ENCODE results near the gene DPH1.
"Not testable (repeated sequence)": the region's sequence is repeated elsewhere in the genome, so short reads cannot be mapped to it uniquely, and the experiment has no call there.

DNA sequence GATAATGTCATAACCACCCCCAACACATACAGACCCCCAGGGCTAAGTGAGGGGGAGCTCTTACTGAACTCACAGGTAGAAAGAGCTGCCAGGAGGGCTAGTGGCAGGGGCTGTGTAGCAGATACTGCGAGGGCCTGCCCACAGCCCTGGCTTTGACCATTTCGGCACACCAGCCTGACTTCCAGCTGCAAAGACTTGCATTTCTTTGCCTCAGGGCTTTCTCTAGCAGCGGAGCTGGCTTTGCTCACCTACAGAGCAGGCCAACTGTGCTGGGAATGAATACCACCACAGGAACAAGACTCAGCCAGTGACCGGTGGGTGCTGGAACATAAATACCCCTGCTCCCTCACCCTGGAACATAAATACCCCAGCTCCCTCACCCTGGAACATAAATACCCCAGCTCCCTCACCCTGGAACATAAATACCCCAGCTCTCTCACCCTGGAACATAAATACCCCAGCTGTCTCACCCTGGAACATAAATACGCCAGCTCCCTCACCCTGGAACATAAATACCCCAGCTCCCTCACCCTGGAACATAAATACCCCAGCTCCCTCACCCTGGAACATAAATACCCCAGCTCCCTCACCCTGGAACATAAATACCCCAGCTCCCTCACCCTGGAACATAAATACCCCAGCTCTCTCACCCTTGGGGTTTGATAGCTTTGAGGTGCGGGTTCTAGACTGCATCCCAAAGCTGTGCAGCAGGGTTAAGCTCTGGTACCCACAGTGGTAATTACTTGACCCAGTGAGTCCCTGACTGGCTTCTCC lies 16.5 kb upstream of the DPH1 start:
- not testable (repeated sequence) for TF ChIP-seq POLR2A (IDR thresholded peaks at IDR 0.05; ENCODE audit: low read length); GATA1 (IDR thresholded peaks at IDR 0.05; ENCODE audit: low read depth, low read length)

Measured in erythroblast (primary cell).